ENCODE results near the gene KPNB1. TPM values are rescaled to one million over a fixed set of nuclear protein-coding genes. Genes with fewer than 3 reads are reported as not detected.
A peak's percentile ranks its signal among the peaks of the same experiment; 100 is the strongest.

The KPNB1 gene
- total RNA-seq, 1 experiment from 2014 or later, result 742 TPM

- Mint-ChIP-seq H3K27me3 (ENCODE audit: low read depth) (peaks cover 2% of the 10 kb centered on the region; the same call in 1 of the 2 replicates), H3K4me1 (peaks cover 23 to 39% of the 10 kb centered on the region in 2 experiments), H3K27ac (peak overlapping the region in 1 of 3 experiments; percentile 4; a peak in 1 of 7 replicates), H3K9me3 (no peaks in the 10 kb centered on the region; a peak in 1 of 5 replicates), H3K36me3 (ENCODE audit: insufficient read depth in 1 of 3, low read depth in 3 of 3) (peaks cover 0 to 29% (median 13%) of the 10 kb centered on the region in 3 experiments; a peak in 6 of 7 replicates), H3K4me3 (peak overlapping the region; percentile 79 to 97)
- Histone ChIP-seq H3K23me2 (ENCODE audit: insufficient read length, low read depth, low read length, poor library complexity, severe bottlenecking) (peaks cover 14% of the 10 kb centered on the region), H3T11ph (ENCODE audit: low read length) (no peak overlapping the region), H2BK15ac (ENCODE audit: low read depth, low read length) (no peak overlapping the region), H3K4me2 (ENCODE audit: insufficient read depth, insufficient read length, low read length) (peak overlapping the region; percentile 57), H3K79me2 (ENCODE audit: insufficient read depth, low read length) (no peaks in the 10 kb centered on the region), H2BK20ac (ENCODE audit: low read depth, low read length, poor library complexity, severe bottlenecking) (no peak overlapping the region), H2AFZ (ENCODE audit: low read length) (no peak overlapping the region), H3K9me3 (ENCODE audit: control insufficient read depth, low read depth, low read length) (no peaks in the 10 kb centered on the region), H2BK5ac (ENCODE audit: insufficient read length, low read length) (no peak overlapping the region), H3K79me1 (ENCODE audit: insufficient read depth, low read depth, low read length, poor library complexity, severe bottlenecking) (no peaks in the 10 kb centered on the region), H3K27ac (ENCODE audit: insufficient read length, low read depth, low read length) (no peak overlapping the region), H3K4me1 (ENCODE audit: insufficient read depth, low read length) (peaks cover 14% of the 10 kb centered on the region; the same call in 1 of the 2 replicates), H4K91ac (ENCODE audit: insufficient read length, low read depth, low read length) (no peak overlapping the region), H3K9ac (ENCODE audit: extremely low read depth, insufficient read length, low read length) (no peak overlapping the region), H3K23ac (ENCODE audit: insufficient read length, low read depth, low read length) (no peak overlapping the region), H4K8ac (replicated peaks; ENCODE audit: insufficient read length, low read depth, low read length) (no peak overlapping the region), H4K20me1 (ENCODE audit: control insufficient read depth, insufficient read depth, insufficient read length) (no peaks in the 10 kb centered on the region), H3K18ac (ENCODE audit: insufficient read length, low read depth, low read length) (no peak overlapping the region), H3K56ac (ENCODE audit: insufficient read length, low read depth, low read length) (no peak overlapping the region), H2BK120ac (ENCODE audit: low read depth, low read length, poor library complexity, severe bottlenecking) (no peak overlapping the region), H3K27me3 (ENCODE audit: insufficient read depth, low read length) (no peaks in the 10 kb centered on the region), H4K5ac (ENCODE audit: insufficient read length, low read depth, low read length) (no peak overlapping the region), H2BK12ac (ENCODE audit: insufficient read length, low read depth, low read length) (no peak overlapping the region), H3K4ac (ENCODE audit: low read depth, low read length) (no peak overlapping the region), H2AK5ac (ENCODE audit: insufficient read length, low read length) (no peak overlapping the region), H3K14ac (ENCODE audit: insufficient read depth, low read length) (no peak overlapping the region)
- peak; percentile 71 for DNase-seq
- TF ChIP-seq CTCF (conservative IDR thresholded peaks at IDR 0.05), result no peak
- no CpG with 5 or more reads among the region's 47 CpGs for WGBS (ENCODE audit: extremely low coverage, insufficient read length, low lambda C conversion rate)
Measured at GRCh38 chr17:47695429-47696376, 46.0 kb downstream of the KPNB1 start.
